HG02623 (cell line): ENCODE measurements around the gene LTB.
A peak's percentile ranks its signal among the peaks of the same experiment; 100 is the strongest.

Experiments
- ATAC-seq: cut with Tn5 transposase; IDR thresholded peaks from one replicate; pipeline ENCODE4 v1.9.1; 2021; ENCODE audit warnings: moderate library complexity; ENCODE audit not compliant: unreplicated experiment

LTB gene

GRCh38 chr6:31576897-31577578, 5.2 kb downstream of the LTB start:
- no peak for ATAC-seq

- no peak for ATAC-seq
Observed at GRCh38 chr6:31575952-31576685, 6.1 kb downstream of the LTB start.

- no peak for ATAC-seq
Observed at GRCh38 chr6:31575335-31575901, 6.8 kb downstream of the LTB start, which contains the start of gene TNF. Gene TNF, plus strand, starts transcription at chr6:31575565. Its CDS starts 177 bp downstream, at chr6:31575742.

DNA sequence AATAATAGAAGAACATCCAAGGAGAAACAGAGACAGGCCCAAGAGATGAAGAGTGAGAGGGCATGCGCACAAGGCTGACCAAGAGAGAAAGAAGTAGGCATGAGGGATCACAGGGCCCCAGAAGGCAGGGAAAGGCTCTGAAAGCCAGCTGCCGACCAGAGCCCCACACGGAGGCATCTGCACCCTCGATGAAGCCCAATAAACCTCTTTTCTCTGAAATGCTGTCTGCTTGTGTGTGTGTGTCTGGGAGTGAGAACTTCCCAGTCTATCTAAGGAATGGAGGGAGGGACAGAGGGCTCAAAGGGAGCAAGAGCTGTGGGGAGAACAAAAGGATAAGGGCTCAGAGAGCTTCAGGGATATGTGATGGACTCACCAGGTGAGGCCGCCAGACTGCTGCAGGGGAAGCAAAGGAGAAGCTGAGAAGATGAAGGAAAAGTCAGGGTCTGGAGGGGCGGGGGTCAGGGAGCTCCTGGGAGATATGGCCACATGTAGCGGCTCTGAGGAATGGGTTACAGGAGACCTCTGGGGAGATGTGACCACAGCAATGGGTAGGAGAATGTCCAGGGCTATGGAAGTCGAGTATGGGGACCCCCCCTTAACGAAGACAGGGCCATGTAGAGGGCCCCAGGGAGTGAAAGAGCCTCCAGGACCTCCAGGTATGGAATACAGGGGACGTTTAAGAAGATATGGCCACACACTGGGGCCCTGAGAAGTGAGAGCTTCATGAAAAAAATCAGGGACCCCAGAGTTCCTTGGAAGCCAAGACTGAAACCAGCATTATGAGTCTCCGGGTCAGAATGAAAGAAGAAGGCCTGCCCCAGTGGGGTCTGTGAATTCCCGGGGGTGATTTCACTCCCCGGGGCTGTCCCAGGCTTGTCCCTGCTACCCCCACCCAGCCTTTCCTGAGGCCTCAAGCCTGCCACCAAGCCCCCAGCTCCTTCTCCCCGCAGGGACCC, 7.8 kb downstream of the LTB start:
- no peak for ATAC-seq

- no peak for ATAC-seq
Observed at GRCh38 chr6:31573239-31574105, 8.8 kb downstream of the LTB start.

- ATAC-seq = peak; percentile 37
Observed at GRCh38 chr6:31572041-31572911, 9.9 kb downstream of the LTB start, which contains the start of gene LTA. Gene LTA, plus strand, starts transcription at chr6:31572289. Its CDS starts 454 bp downstream, at chr6:31572743.

DNA sequence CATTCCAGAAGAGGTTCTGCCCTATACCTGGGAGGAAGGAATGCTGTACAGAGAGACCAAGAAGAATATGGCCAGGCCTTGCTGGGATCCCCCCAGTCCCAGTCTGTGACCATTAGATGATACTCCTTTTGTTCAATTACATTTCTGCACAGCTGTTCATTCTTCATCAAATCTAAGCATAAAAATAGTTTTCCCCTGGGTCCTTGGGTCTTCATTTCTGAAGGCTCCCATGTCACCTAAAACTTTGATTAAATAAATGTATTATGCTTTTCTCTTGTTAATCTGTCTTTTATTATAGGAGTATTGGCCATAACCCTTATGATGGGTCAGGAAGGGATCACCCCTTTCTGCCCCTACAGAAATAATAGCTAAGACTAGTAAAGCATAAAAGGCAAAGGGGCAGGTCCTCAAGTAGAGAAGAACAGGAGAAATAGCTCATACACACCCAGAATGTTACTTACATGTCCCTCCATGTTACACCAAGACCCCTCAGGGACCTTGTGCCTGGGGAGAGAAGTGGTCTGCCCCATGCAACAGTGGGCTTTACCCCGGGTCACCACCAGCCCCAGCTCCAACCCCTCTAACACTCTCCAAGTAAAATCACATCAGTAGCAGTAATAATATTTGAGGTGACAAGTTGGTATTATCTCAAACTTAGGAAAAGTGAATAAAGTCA, 12.2 kb downstream of the LTB start:
- ATAC-seq = no peak

GRCh38 chr6:31568537-31568961, 13.7 kb downstream of the LTB start:
- peak; percentile 48 for ATAC-seq

DNA sequence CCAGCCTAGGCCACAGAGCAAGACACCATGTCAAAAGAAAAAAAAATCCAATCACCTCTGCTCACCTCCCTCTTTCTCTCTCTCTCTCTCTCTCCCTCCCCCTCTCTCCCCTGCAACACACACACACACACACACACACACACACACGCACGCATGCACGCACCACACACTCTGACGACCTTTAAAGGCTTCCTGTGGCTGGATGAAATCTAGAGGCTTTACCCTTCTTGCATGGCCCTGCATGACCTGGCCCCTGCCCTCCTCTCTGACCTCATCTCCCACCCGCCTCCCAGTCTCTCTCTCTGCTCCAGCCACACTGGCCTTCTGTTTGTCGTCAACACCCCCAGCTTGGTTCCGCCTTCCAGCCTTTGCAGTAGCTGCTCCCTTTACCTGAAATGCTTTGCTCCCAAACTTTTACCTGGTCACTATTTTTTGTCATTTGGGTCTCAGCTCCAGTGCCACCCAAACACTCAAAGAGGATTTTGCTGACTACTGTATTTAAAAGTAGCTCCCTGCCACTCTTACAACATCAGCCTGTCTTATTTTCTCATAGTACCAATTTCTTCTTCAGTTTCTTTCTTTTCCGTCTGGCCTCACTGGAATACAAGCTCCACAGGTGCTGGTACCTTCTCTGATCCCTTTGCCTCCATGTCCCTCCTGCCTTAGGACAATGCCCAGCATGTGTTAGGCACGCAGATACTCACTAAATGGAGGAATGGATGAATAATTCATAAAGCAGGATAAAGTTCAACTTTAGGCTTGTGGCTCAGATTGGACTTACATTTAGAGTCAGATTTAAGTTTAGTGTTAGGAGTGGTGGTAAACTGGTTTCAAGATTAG, 14.5 kb downstream of the LTB start:
- no peak for ATAC-seq

DNA sequence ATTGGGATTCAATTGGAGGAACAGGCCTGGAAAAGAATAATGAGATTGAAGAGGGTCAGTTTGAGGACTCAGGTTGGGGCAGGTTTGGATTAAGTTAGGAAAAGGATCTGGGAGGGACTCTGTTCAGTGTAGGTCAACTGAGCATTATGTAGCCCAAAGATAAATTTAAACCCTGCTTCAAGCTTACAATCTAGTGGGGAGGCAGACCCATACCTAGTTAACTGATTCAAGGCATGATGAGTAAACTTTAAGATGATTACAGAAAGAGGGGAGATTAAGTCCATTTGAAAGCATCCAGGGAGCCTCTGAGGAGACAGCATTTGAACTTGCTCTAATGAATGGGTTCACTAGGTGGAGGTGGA, 21.5 kb downstream of the LTB start:
- no peak for ATAC-seq

GRCh38 chr6:31559958-31560696, 22.1 kb downstream of the LTB start:
- ATAC-seq = peak; percentile 62

DNA sequence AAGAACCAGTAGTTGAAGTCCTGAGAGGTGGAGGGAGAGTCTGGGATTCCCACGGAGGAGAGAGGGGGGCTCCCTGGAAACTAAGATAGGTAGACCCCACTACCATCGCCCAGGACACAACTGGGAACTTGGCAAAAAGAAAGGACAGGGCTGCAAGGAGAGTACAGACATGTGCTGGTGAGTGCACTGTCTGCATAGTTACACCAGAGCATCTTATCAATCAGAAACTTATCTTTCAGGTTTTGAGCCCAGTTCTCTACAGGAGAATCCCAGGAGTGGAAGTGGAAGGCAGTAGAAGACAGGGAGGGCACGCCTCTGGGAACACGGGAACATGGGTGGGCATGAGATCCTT, 22.6 kb downstream of the LTB start:
- ATAC-seq = no peak

- no peak for ATAC-seq
Observed at GRCh38 chr6:31558631-31559500, 23.4 kb downstream of the LTB start.

GRCh38 chr6:31558318-31558625, 24.0 kb downstream of the LTB start:
- no peak for ATAC-seq

- ATAC-seq = no peak
Observed at GRCh38 chr6:31557443-31558317, 24.5 kb downstream of the LTB start.
